ENCODE results near the gene GRIFIN. TPM values are rescaled to one million over a fixed set of nuclear protein-coding genes. Genes with fewer than 3 reads are reported as not detected.

GRIFIN gene
- total RNA-seq, 1 donor from 2014 or later, result not detected

- no peak overlapping the region for H3K9ac ChIP-seq (ENCODE audit: low read length)
- H4K20me1 ChIP-seq (ENCODE audit: insufficient read depth, low read length), result no peaks in the 10 kb centered on the region
- no peaks in the 10 kb centered on the region for H3K79me2 ChIP-seq (ENCODE audit: insufficient read depth, low read length)
- H3K4me1 ChIP-seq (ENCODE audit: insufficient read depth, low read length), result peaks cover 9% of the 10 kb centered on the region
- no peak overlapping the region for H2AFZ ChIP-seq (ENCODE audit: low read depth, low read length)
- H3K4me3 ChIP-seq (ENCODE audit: insufficient read depth, low read depth, low read length), result no peak overlapping the region
- no peaks in the 10 kb centered on the region for H3K9me3 ChIP-seq (ENCODE audit: insufficient read depth, low read depth, low read length)
- TF ChIP-seq EZH2 (IDR thresholded peaks at IDR 0.05; ENCODE audit: insufficient read depth, low read length) (no peak), CTCF (IDR thresholded peaks at IDR 0.05; ENCODE audit: insufficient read depth, low read depth, low read length) (no peak)
- H3K27ac ChIP-seq (ENCODE audit: low read depth, low read length), result no peak overlapping the region
- FAIRE-seq (no peak), DNase-seq (ENCODE audit: low read depth) (no peak)
- Mint-ChIP-seq H3K9me3 (ENCODE audit: unreplicated experiment) (no peaks in the 10 kb centered on the region), H3K4me1 (ENCODE audit: low read depth, unreplicated experiment) (peaks cover 3% of the 10 kb centered on the region), H3K27me3 (ENCODE audit: low read depth, unreplicated experiment) (peaks cover 22% of the 10 kb centered on the region), H3K36me3 (ENCODE audit: low read depth, unreplicated experiment) (no peaks in the 10 kb centered on the region), H3K4me3 (ENCODE audit: unreplicated experiment) (no peak overlapping the region), H3K27ac (ENCODE audit: unreplicated experiment) (no peak overlapping the region)
- no peaks in the 10 kb centered on the region for H3K36me3 ChIP-seq (ENCODE audit: insufficient read depth, low read length)
- H3K4me2 ChIP-seq (ENCODE audit: low read length), result peak overlapping the region; percentile 8
- H3K27me3 ChIP-seq (ENCODE audit: insufficient read depth, low read length), result no peaks in the 10 kb centered on the region
Observed at GRCh38 chr7:2503056-2503941, 27.1 kb upstream of the GRIFIN start.

- Histone ChIP-seq H3K4me1 (ENCODE audit: insufficient read depth, low read length) (peaks cover 7% of the 10 kb centered on the region), H3K27ac (ENCODE audit: low read depth, low read length) (no peak overlapping the region), H3K36me3 (ENCODE audit: insufficient read depth, low read length) (no peaks in the 10 kb centered on the region), H3K4me3 (ENCODE audit: insufficient read depth, low read depth, low read length) (no peak overlapping the region), H3K9me3 (ENCODE audit: insufficient read depth, low read depth, low read length) (no peaks in the 10 kb centered on the region), H3K9ac (ENCODE audit: low read length) (no peak overlapping the region), H3K4me2 (ENCODE audit: low read length) (no peak overlapping the region), H3K79me2 (ENCODE audit: insufficient read depth, low read length) (no peaks in the 10 kb centered on the region), H3K27me3 (ENCODE audit: insufficient read depth, low read length) (no peaks in the 10 kb centered on the region), H2AFZ (ENCODE audit: low read depth, low read length) (no peak overlapping the region), H4K20me1 (ENCODE audit: insufficient read depth, low read length) (no peaks in the 10 kb centered on the region)
- no peak overlapping the region for H3K4me3 Mint-ChIP-seq (ENCODE audit: unreplicated experiment)
- no peak overlapping the region for H3K27ac Mint-ChIP-seq (ENCODE audit: unreplicated experiment)
- peaks cover 3% of the 10 kb centered on the region for H3K4me1 Mint-ChIP-seq (ENCODE audit: low read depth, unreplicated experiment)
- DNase-seq (ENCODE audit: low read depth) (no peak), FAIRE-seq (no peak)
- no peaks in the 10 kb centered on the region for H3K36me3 Mint-ChIP-seq (ENCODE audit: low read depth, unreplicated experiment)
- H3K27me3 Mint-ChIP-seq (ENCODE audit: low read depth, unreplicated experiment), result peaks cover 22% of the 10 kb centered on the region
- TF ChIP-seq EZH2 (IDR thresholded peaks at IDR 0.05; ENCODE audit: insufficient read depth, low read length) (no peak), CTCF (IDR thresholded peaks at IDR 0.05; ENCODE audit: insufficient read depth, low read depth, low read length) (no peak)
- H3K9me3 Mint-ChIP-seq (ENCODE audit: unreplicated experiment), result no peaks in the 10 kb centered on the region
Observed at GRCh38 chr7:2502647-2502966, 26.4 kb upstream of the GRIFIN start.

All from astrocyte (in vitro differentiated cells and primary cell).